NCI-H1105 (cell line): Measurements from ENCODE around the gene YTHDF2.
A peak's percentile ranks its signal among the peaks of the same experiment; 100 is the strongest.

Source experiments
- DNase-seq: peaks from one replicate; lab custom pipeline; 2025; lab: John Stamatoyannopoulos, UW

YTHDF2 gene

GRCh38 chr1:28801461-28801860, 64.7 kb downstream of the YTHDF2 start:
- DNase-seq: no peak

- DNase-seq: no peak
Measured at GRCh38 chr1:28803051-28803450, 66.3 kb downstream of the YTHDF2 start.

GRCh38 chr1:28803662-28804061, 66.9 kb downstream of the YTHDF2 start:
- DNase-seq: no peak

GRCh38 chr1:28804071-28804470, 67.3 kb downstream of the YTHDF2 start:
- no peak for DNase-seq

- DNase-seq: no peak
Measured at GRCh38 chr1:28807046-28807445, 70.3 kb downstream of the YTHDF2 start.

GRCh38 chr1:28807986-28808385, 71.2 kb downstream of the YTHDF2 start:
- no peak for DNase-seq

GRCh38 chr1:28811369-28811765, 74.6 kb downstream of the YTHDF2 start:
- no peak for DNase-seq

GRCh38 chr1:28811766-28812668, 75.3 kb downstream of the YTHDF2 start, which contains the start of gene OPRD1:
Gene OPRD1 (plus strand): TSS chr1:28812170. CDS start chr1:28812384, 214 bp downstream.
- DNase-seq: peak; percentile 39

GRCh38 chr1:28812669-28813468, 76.1 kb downstream of the YTHDF2 start:
- peak; percentile 33 for DNase-seq

- DNase-seq: no peak
Measured at GRCh38 chr1:28813931-28814465, 77.3 kb downstream of the YTHDF2 start.

GRCh38 chr1:28815533-28816185, 78.9 kb downstream of the YTHDF2 start:
- DNase-seq: no peak

- DNase-seq: no peak
Measured at GRCh38 chr1:28817133-28817532, 80.4 kb downstream of the YTHDF2 start.

- no peak for DNase-seq
Measured at GRCh38 chr1:28819020-28819419, 82.3 kb downstream of the YTHDF2 start.
